Endometrium (tissue), 2 donors: Measurements from ENCODE around the gene PLD5.

ENCODE experiments used
- FAIRE-seq: peaks from 2 replicates; lab custom pipeline; 2012; peaks lifted over from hg19 to GRCh38; lab: Jason Lieb, UNC
- donor health status: control.
- donor health status: control.

Gene PLD5

GRCh38 chr1:242055749-242056320 lies 468.7 kb downstream of the PLD5 start:
- no peak for FAIRE-seq

DNA sequence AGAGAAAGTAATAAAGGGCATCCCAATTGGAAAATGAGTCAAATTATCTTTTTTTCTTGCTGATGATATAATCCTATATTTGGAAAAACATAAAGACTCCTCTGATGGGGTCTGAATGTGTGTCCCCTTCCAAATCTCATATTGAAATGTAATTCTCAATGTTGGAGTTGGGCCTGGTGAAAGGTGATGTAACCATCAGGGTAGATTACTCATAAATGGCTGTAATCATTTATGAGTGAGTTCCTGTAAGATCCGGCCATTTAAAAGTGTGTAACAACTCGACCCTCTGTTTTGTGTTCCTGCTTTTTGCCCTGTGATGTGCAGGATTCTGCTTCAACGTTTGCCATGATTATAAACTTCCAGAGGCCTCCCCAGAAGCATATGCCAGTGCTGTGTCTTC lies 481.3 kb downstream of the PLD5 start:
- FAIRE-seq: no peak

DNA sequence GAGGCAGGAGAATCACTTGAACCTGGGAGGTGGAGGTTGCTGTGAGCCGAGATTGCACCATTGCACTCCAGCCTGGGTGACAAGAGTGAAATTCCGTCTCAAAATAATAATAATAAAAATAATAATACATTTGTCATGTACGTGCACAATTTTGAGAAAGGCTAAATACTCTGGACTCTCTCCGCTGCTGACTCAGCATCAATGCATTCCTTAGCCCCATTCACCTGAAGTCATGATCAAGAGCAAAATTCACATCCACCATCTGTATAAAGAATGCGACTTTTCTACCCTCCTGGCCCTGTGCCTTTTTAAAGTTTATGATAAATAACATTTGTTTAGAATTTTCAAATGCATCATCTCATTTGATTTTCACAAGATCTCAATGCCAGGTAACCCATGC lies 490.1 kb downstream of the PLD5 start:
- no peak for FAIRE-seq

GRCh38 chr1:242033447-242033846 lies 491.1 kb downstream of the PLD5 start:
- no peak for FAIRE-seq
